ENCODE results near the gene NUP50.

The NUP50 gene

GRCh38 chr22:45163451-45164269 lies at the start of gene NUP50:
Gene NUP50, plus strand, starts transcription at chr22:45163925. Its CDS starts 4,253 bp downstream, at chr22:45168178.
- peak; percentile 92 to 95 (median 92) for DNase-seq

DNA sequence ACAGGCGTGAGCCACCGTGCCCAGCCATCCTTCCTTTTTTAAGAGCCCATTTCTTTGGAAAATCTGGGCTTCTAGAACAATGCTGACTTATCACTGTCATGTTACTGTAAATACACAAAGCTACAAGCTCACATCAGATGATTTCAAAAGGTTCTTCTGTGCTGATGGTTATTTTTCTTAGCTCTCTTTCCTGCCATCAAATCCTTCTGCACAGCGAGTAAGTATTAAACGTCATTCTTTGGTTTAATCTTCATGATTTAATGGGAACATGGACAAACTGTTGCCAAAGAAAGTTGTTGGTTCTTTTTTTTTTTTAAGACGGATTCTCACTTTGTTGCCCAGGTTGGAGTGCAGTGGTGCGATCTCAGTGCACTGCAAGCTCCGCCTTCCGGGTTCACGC lies 43.3 kb upstream of the NUP50 start:
- DNase-seq: no peak

DNA sequence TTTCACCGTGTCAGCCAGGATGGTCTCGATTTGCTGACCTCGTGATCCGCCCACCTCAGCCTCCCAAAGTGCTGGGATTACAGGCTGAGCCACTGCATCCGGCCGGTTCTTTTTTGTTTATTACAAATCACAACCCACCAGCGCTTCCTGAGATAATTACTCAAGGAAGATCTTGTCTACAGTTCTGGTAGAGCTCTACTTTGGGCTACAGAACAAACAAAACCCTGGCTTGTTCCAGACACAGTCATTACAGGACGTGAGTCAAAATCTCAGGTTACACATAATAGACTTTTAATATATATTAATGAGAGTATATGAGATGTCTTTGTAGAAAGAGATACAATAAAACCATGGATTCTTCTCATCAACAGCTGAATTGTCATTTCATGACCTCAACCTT lies 42.8 kb upstream of the NUP50 start:
- peak in 1 of 3 experiments; percentile 51 for DNase-seq

GRCh38 chr22:45124176-45124847 lies 39.4 kb upstream of the NUP50 start:
- DNase-seq: no peak

- no peak for DNase-seq
Measured at GRCh38 chr22:45125188-45125587, 38.5 kb upstream of the NUP50 start.

- no peak for DNase-seq
Measured at GRCh38 chr22:45127866-45128265, 35.9 kb upstream of the NUP50 start.

- DNase-seq: no peak
Measured at GRCh38 chr22:45129703-45130524, 33.8 kb upstream of the NUP50 start.

DNA sequence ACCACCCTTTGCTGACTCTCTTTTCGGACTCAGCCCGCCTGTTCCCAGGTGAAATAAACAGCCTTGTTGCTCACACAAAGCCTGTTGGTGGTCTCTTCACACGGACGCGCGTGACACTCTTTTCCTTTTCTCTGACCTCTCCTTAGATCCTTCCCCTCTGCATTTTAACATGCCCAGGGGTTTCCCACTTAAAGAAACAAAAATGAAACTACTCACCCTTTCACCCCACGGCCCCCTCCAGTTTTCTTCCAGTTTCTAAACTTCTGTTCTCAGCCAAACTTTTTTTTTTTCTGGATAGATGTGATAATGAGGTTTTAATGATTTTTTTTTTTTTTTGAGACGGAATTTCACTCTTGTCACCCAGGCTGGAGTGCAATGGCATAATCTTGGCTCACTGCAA lies 32.8 kb upstream of the NUP50 start:
- DNase-seq: no peak

GRCh38 chr22:45131749-45132148 lies 32.0 kb upstream of the NUP50 start:
- DNase-seq: no peak

- no peak for DNase-seq
Measured at GRCh38 chr22:45134313-45134712, 29.4 kb upstream of the NUP50 start.

- no peak for DNase-seq
Measured at GRCh38 chr22:45136594-45136993, 27.1 kb upstream of the NUP50 start.

DNA sequence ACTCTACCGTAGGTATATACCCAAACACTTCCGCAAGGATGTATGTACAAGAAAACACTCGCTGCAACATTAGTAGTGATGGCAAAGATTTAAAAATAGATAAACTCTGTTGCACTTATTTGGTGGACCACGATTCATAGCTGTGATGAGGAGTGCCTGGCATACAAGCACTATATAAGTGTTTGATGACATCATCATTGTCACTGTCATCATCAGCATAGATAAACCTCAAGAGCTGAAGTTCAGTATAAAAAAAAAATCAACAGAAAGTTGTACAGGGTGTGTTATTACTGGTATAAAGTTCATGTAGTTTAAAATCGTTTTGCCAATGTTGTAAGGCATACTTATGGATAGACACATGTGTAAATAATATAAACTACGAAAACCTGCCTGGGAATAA lies 24.0 kb upstream of the NUP50 start:
- DNase-seq: no peak

GRCh38 chr22:45142376-45142775 lies 21.3 kb upstream of the NUP50 start:
- no peak for DNase-seq

DNA sequence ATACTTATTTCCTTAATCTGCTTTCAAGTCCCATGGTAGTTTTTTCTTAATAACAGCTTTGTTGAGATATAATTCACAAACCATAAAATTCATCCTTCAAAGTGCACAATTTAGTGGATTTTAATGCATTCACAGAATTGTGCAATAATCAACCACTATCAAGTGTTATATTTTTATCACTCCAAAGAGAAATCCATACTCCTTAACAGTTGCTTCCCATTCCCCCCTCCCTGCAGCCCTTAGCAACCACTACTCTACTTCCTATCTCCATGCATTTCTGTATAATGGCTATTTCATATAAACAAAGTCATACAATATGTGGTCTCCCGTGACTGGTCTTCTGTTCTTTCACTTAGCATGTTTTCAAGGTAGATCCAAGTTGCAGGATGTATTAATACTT lies 18.8 kb upstream of the NUP50 start:
- DNase-seq: no peak

DNA sequence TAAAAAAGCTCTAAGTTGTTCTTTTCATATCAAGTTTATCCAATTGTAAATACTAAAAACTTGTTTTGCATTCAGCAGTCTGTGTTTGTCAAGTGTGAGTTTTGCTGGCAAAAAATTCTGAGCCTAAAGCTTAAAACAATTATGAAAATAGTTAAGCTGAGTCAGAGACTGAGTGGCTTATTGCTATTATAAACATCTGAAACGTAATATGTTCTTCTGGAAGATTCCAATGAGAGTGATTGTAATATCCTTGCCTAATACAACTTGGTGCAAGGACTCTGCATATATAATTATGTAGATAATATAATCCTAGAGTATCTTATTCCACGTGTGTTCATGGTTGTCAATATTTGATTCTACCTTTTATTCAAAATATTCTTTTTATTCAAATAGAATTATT lies 14.1 kb upstream of the NUP50 start:
- DNase-seq: no peak

GRCh38 chr22:45150139-45150538 lies 13.6 kb upstream of the NUP50 start:
- DNase-seq: no peak

DNA sequence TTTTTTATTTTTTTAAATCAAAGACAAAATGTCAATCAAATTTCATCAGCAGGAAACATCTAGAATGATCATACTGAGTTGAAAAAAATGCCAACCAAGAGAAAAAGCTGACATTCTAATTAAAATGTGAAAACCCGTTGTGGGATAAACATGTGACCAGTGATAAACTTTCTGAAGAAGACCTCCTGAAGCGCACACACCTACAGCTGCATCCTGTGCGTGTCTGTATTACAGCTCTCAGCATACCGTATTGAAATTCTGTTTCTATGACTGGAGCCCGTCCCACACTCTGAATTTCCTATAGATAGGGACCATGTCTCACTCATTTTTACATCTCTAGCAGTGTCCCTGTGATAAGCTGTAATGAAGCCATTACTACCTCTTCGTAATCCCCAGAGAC lies 12.2 kb upstream of the NUP50 start:
- DNase-seq: no peak

DNA sequence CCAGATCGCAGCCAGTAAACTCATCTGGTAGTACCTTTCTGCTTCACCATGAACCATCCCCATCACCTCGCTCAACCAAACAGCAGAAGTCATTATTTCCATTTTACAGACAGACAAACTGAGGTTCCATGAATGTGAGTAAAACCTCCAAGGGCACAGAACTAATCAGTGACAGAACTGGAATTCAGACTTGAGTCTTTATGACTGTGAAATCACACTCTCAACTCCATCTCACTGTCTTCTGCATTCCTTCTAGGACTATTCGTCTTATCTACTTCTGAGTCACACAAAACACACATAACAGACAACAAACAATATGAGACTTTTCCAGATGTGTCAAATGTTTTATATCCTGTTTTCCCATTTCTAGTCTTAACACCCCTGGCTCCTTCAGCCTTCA lies 9.3 kb upstream of the NUP50 start:
- no peak for DNase-seq

GRCh38 chr22:45155050-45155840 lies 8.5 kb upstream of the NUP50 start:
- no peak for DNase-seq

DNA sequence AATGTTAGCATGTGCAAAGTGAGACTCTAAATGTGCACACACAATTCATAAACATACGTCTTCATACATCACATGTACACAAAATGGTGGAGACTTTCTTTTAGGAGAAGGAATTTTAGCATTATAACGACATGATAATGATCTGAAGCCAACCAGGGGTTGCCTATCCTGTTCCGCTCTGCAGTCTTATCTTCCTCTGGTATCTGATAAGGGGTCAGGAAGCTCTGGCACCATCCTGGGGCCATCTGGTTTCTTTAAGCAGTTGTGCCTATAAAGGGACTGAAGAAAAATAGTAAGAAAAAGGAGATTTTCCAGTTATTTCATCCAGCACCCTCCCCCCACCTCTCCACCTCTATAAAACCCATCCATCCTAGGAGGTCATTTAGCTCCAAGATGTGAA lies 5.8 kb upstream of the NUP50 start:
- DNase-seq: no peak

DNA sequence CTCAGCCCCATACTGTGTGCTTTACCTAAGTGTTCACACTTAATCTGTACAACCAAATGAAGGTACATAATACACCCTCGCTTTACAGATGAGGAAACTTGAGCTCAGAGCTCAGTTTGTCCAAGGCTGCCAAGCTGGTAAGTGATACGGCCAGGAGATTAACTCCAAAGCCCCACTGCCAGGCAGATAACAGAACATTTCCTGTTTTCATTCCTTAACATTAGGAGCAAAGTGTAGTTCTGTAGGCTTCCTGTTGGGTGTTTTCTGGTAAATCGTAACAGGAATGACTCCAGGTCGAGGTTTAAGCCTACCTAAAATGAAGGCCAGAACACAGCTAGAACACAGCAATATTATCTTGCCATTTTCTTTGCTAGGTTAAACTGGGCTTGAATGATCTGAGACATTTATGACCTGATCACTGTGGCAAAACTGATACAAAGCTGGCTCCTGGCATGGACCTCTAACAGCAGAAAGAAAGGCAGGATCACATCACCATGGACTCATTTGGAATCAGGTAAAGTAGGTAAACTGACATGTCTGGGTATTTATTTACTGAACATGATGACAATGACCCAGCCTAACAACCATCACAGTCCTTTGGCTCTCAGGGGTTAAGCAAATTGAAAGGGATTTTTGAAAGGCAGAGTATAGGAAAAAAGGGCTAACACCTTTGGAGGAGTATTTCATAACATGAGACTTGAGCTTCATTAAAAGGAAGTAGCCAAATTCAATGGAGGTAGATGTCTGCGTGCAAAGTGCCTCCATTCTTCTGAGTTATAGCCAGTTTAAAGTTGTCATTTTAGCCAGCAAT lies 3.9 kb upstream of the NUP50 start:
- no peak for DNase-seq

- no peak for DNase-seq
Measured at GRCh38 chr22:45162531-45162930, 1.2 kb upstream of the NUP50 start.
